ENCODE measurements around the gene NEU4. TPM values are rescaled to one million over a fixed set of nuclear protein-coding genes. Genes with fewer than 3 reads are reported as not detected.

NEU4 gene
- total RNA-seq, 1 experiment from 2014 or later, result 0.70 TPM

GRCh38 chr2:241848761-241849615 is 40.0 kb downstream of the NEU4 start:
- Histone ChIP-seq H3K18ac (ENCODE audit: insufficient read length, low read depth, low read length) (no peak overlapping the region), H3K9me3 (ENCODE audit: control insufficient read depth, low read depth, low read length) (no peaks in the 10 kb centered on the region), H4K5ac (ENCODE audit: insufficient read length, low read depth, low read length) (no peak overlapping the region), H3K4me1 (ENCODE audit: insufficient read depth, low read length) (no peaks in the 10 kb centered on the region), H4K20me1 (ENCODE audit: control insufficient read depth, insufficient read depth, insufficient read length) (no peaks in the 10 kb centered on the region), H3K27ac (ENCODE audit: insufficient read length, low read depth, low read length) (no peak overlapping the region), H3K23me2 (ENCODE audit: insufficient read length, low read depth, low read length, poor library complexity, severe bottlenecking) (no peaks in the 10 kb centered on the region), H3K9ac (ENCODE audit: extremely low read depth, insufficient read length, low read length) (no peak overlapping the region), H2AK5ac (ENCODE audit: insufficient read length, low read length) (no peak overlapping the region), H3K79me2 (ENCODE audit: insufficient read depth, low read length) (no peaks in the 10 kb centered on the region), H3K14ac (ENCODE audit: insufficient read depth, low read length) (no peak overlapping the region), H2BK20ac (ENCODE audit: low read depth, low read length, poor library complexity, severe bottlenecking) (no peak overlapping the region), H2BK120ac (ENCODE audit: low read depth, low read length, poor library complexity, severe bottlenecking) (no peak overlapping the region), H3K56ac (ENCODE audit: insufficient read length, low read depth, low read length) (no peak overlapping the region), H2BK15ac (ENCODE audit: low read depth, low read length) (no peak overlapping the region), H2AFZ (ENCODE audit: low read length) (no peak overlapping the region), H4K91ac (ENCODE audit: insufficient read length, low read depth, low read length) (no peak overlapping the region), H3T11ph (ENCODE audit: low read length) (no peak overlapping the region), H4K8ac (replicated peaks; ENCODE audit: insufficient read length, low read depth, low read length) (no peak overlapping the region), H3K4me2 (ENCODE audit: insufficient read depth, insufficient read length, low read length) (no peak overlapping the region), H2BK12ac (ENCODE audit: insufficient read length, low read depth, low read length) (no peak overlapping the region), H2BK5ac (ENCODE audit: insufficient read length, low read length) (no peak overlapping the region), H3K79me1 (ENCODE audit: insufficient read depth, low read depth, low read length, poor library complexity, severe bottlenecking) (no peaks in the 10 kb centered on the region), H3K4ac (ENCODE audit: low read depth, low read length) (no peak overlapping the region), H3K27me3 (ENCODE audit: insufficient read depth, low read length) (peaks cover 2% of the 10 kb centered on the region; the same call in 1 of the 2 replicates), H3K23ac (ENCODE audit: insufficient read length, low read depth, low read length) (no peak overlapping the region)
- Mint-ChIP-seq H3K36me3 (ENCODE audit: insufficient read depth in 1 of 3, low read depth in 3 of 3) (peaks cover 0 to 1% (median 0%) of the 10 kb centered on the region in 3 experiments; a peak in 1 of 7 replicates), H3K4me1 (peaks cover 0 to 8% of the 10 kb centered on the region in 2 experiments; a peak in 2 of 4 replicates), H3K27ac (no peak overlapping the region), H3K27me3 (ENCODE audit: low read depth) (peaks cover 32% of the 10 kb centered on the region), H3K4me3 (no peak overlapping the region), H3K9me3 (peaks cover 0 to 4% of the 10 kb centered on the region in 2 experiments; a peak in 1 of 5 replicates)
- peak; percentile 23 for DNase-seq
- TF ChIP-seq CTCF (conservative IDR thresholded peaks at IDR 0.05), result no peak
- WGBS (ENCODE audit: extremely low coverage, insufficient read length, low lambda C conversion rate), result no CpG with 5 or more reads among the region's 39 CpGs
